C4-2B (cell line): Measurements from ENCODE around the gene DNAAF5.

ENCODE experiments used
- CTCF ChIP-seq: fragments of 450-650 bp; conservative IDR thresholded peaks from 2 replicates; pipeline ENCODE4 v1.5.1; 2017; ENCODE audit warnings: mild to moderate bottlenecking
- ZFX ChIP-seq: fragments of 450-650 bp; IDR thresholded peaks from 2 replicates; pipeline ENCODE4 v1.6.1; 2017

- no peak for TF ChIP-seq ZFX
- TF ChIP-seq CTCF, result no peak
Measured at GRCh38 chr7:723541-723940, 3.0 kb upstream of the DNAAF5 start.
